ENCODE measurements around the gene LRWD1. TPM values are rescaled to one million over a fixed set of nuclear protein-coding genes. Genes with fewer than 3 reads are reported as not detected.

LRWD1 gene
- total RNA-seq, 1 experiment from 2014 or later = 48.5 TPM

DNA sequence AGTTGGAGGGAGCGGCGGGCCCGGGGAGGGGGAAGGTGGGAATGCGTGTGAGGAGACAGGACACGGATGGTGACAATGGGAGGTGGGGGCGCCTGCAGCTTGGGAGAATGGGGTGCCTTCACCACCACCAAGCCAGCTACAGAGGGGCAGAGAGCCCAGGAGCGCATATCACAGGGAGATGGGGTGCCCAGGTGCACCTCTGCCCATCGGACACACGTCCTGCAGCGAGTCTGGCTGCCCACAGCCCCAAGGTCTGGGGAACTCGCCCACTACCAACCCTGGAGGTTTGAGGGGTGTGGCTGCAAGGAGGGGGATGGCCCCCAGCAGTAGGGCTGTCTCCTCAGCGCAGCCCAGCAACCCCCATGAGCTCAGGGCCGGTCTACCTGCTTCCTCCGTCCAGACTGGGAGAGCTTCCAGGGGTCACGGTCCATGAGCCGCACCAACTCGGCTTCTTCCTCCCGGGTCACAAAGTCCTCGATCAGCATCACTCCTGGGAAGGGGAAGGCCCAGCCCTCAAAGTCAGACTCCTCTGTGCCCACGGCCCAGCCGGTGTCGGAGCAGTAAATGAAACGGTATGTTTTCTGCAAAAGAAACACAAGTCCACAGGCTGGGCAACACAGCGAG lies 5.5 kb upstream of the LRWD1 start:
- TF ChIP-seq, protein P1, sequence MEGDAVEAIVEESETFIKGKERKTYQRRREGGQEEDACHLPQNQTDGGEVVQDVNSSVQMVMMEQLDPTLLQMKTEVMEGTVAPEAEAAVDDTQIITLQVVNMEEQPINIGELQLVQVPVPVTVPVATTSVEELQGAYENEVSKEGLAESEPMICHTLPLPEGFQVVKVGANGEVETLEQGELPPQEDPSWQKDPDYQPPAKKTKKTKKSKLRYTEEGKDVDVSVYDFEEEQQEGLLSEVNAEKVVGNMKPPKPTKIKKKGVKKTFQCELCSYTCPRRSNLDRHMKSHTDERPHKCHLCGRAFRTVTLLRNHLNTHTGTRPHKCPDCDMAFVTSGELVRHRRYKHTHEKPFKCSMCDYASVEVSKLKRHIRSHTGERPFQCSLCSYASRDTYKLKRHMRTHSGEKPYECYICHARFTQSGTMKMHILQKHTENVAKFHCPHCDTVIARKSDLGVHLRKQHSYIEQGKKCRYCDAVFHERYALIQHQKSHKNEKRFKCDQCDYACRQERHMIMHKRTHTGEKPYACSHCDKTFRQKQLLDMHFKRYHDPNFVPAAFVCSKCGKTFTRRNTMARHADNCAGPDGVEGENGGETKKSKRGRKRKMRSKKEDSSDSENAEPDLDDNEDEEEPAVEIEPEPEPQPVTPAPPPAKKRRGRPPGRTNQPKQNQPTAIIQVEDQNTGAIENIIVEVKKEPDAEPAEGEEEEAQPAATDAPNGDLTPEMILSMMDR (conservative IDR thresholded peaks at IDR 0.05; ENCODE audit: low read depth, low read length) = no peak
- TF ChIP-seq EZH2 (IDR thresholded peaks at IDR 0.05; ENCODE audit: borderline replicate concordance, low read depth, low read length, poor library complexity, severe bottlenecking) = no peak
- POLR2A ChIA-PET (ENCODE audit: low non-redundant PET) = no interaction called here
- Histone ChIP-seq H3K4me3 (ENCODE audit: low read depth, low read length, poor library complexity, severe bottlenecking) (no peak overlapping the region), H3K27me3 (replicated peaks; ENCODE audit: insufficient read depth, low read depth, low read length, poor library complexity) (no peaks in the 10 kb centered on the region), H3K9me3 (ENCODE audit: low read depth, low read length, poor library complexity, severe bottlenecking) (no peaks in the 10 kb centered on the region), H3K27ac (ENCODE audit: low read depth, low read length, poor library complexity, severe bottlenecking) (no peak overlapping the region), H3K36me3 (ENCODE audit: insufficient read depth, low read length, poor library complexity, severe bottlenecking) (peaks cover 4% of the 10 kb centered on the region), H3K4me1 (ENCODE audit: insufficient read depth, low read length, poor library complexity, severe bottlenecking) (peaks cover 8% of the 10 kb centered on the region)
- CTCF ChIA-PET = no interaction called here
- DNase-seq (ENCODE audit: low spot score) = no peak
- no TSS peak for BruUV-seq (replicated peaks)
- intact Hi-C loops (cut with micrococcal nuclease; ENCODE audit: unreplicated experiment) = no loop called here

DNA sequence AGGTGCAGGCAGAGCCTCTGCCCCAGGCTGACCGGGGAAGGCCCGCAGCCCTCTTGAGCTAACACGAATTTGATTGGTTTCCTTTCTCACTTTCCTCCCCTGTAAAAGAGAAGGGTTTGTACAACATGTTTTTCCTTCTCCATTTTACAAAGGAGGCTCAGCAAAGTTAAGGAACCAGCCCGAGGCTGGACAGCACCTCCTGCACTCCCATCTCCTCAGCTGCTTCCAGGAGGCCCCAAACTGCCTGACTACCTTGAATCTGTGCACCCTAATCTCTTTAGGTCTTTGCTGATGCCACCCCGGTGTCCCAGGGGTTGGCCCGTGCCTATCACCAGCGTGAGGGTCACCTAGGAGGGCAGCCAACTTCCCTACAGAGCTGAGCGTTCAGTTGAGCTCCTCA lies 4.3 kb upstream of the LRWD1 start:
- Histone ChIP-seq H3K4me1 (ENCODE audit: insufficient read depth, low read length, poor library complexity, severe bottlenecking) (peaks cover 8% of the 10 kb centered on the region), H3K36me3 (ENCODE audit: insufficient read depth, low read length, poor library complexity, severe bottlenecking) (peaks cover 4% of the 10 kb centered on the region), H3K27me3 (replicated peaks; ENCODE audit: insufficient read depth, low read depth, low read length, poor library complexity) (no peaks in the 10 kb centered on the region), H3K4me3 (ENCODE audit: low read depth, low read length, poor library complexity, severe bottlenecking) (no peak overlapping the region), H3K9me3 (ENCODE audit: low read depth, low read length, poor library complexity, severe bottlenecking) (no peaks in the 10 kb centered on the region), H3K27ac (ENCODE audit: low read depth, low read length, poor library complexity, severe bottlenecking) (no peak overlapping the region)
- intact Hi-C loops (cut with micrococcal nuclease; ENCODE audit: unreplicated experiment) = no loop called here
- TF ChIP-seq, protein P1 (conservative IDR thresholded peaks at IDR 0.05; ENCODE audit: low read depth, low read length) = no peak
- TF ChIP-seq EZH2 (IDR thresholded peaks at IDR 0.05; ENCODE audit: borderline replicate concordance, low read depth, low read length, poor library complexity, severe bottlenecking) = no peak
- ChIA-PET POLR2A (ENCODE audit: low non-redundant PET) (no interaction called here), CTCF (no interaction called here)
- no TSS peak for BruUV-seq (replicated peaks)
- no peak for DNase-seq (ENCODE audit: low spot score)

- peak overlapping the region; percentile 85 for H3K27ac ChIP-seq (ENCODE audit: low read depth, low read length, poor library complexity, severe bottlenecking)
- intact Hi-C loops (cut with micrococcal nuclease; ENCODE audit: unreplicated experiment) = no loop called here
- no peaks in the 10 kb centered on the region for H3K9me3 ChIP-seq (ENCODE audit: low read depth, low read length, poor library complexity, severe bottlenecking)
- H3K36me3 ChIP-seq (ENCODE audit: insufficient read depth, low read length, poor library complexity, severe bottlenecking) = peaks cover 3% of the 10 kb centered on the region
- ChIA-PET CTCF (no interaction called here), POLR2A (ENCODE audit: low non-redundant PET) (interaction anchor here (0.6 kb wide), 1 partner anchor 20 kb away, joined by 4 read pairs; no protein-coding TSS in a partner anchor)
- BruUV-seq (replicated peaks) = TSS peak; percentile 36
- peak overlapping the region; percentile 96 for H3K4me3 ChIP-seq (ENCODE audit: low read depth, low read length, poor library complexity, severe bottlenecking)
- no peak for DNase-seq (ENCODE audit: low spot score)
- no peaks in the 10 kb centered on the region for H3K27me3 ChIP-seq (replicated peaks; ENCODE audit: insufficient read depth, low read depth, low read length, poor library complexity)
- TF ChIP-seq, protein P1 (conservative IDR thresholded peaks at IDR 0.05; ENCODE audit: low read depth, low read length) = no peak
- TF ChIP-seq EZH2 (IDR thresholded peaks at IDR 0.05; ENCODE audit: borderline replicate concordance, low read depth, low read length, poor library complexity, severe bottlenecking) = no peak
- peaks cover 14% of the 10 kb centered on the region for H3K4me1 ChIP-seq (ENCODE audit: insufficient read depth, low read length, poor library complexity, severe bottlenecking)
Observed at GRCh38 chr7:102463841-102464576, 775 bp upstream of the LRWD1 start.

All from A673 (cell line).